AG04450 (cell line): ENCODE measurements around the gene ABLIM1. TPM values are rescaled to one million over a fixed set of nuclear protein-coding genes. Genes with fewer than 3 reads are reported as not detected.

Experiments
- CTCF ChIA-PET: fragments of 300-600, 350-600 bp; formaldehyde crosslinking; extraction: SDS; loops from one replicate; lab custom pipeline; 2022; ENCODE audit warnings: antibody characterized with exemption, inconsistent platforms; lab: Charles Lee
- POLR2A ChIA-PET: fragments of 350-600 bp; formaldehyde crosslinking; extraction: SDS; loops from one replicate; lab custom pipeline; 2021; ENCODE audit warnings: antibody characterized with exemption, inconsistent platforms; lab: Yijun Ruan, JAX
- DNase-seq: peaks from one replicate; pipeline ENCODE4 v3.0.0-alpha.2; 2011; ENCODE audit warnings: low read depth, low spot score
- H3K27ac ChIP-seq: one replicate; pipeline ENCODE4 v1.5.1; 2012; ENCODE audit warnings: low read depth, low read length, control low read depth
- H3K27me3 ChIP-seq: one replicate; pipeline ENCODE4 v1.6.0; 2012; ENCODE audit warnings: low read length; ENCODE audit not compliant: control insufficient read depth, insufficient read depth
- H3K4me3 ChIP-seq: 2 replicates; pipeline ENCODE4 v1.5.1; 2011; ENCODE audit warnings: mild to moderate bottlenecking, low read depth, low read length, control low read depth
- H3K9me3 ChIP-seq: 2 replicates; pipeline ENCODE4 v1.5.1; 2012; ENCODE audit warnings: low read length; ENCODE audit not compliant: control insufficient read depth, insufficient read depth
- polyA plus RNA-seq: library from polyadenylated mRNA; depleted of rRNA; stranded (reverse); fragments of >200 nt; gene quantifications from 2 replicates; pipeline ENCODE4 v1.2.3, GENCODE V29; 2011
- TF ChIP-seq, protein P1 (sequence below): IDR thresholded peaks from 2 replicates; pipeline ENCODE4 v1.5.1; 2011; ENCODE audit warnings: low read depth, low read length, control low read depth, inconsistent platforms

ABLIM1 gene
- polyA plus RNA-seq, 1 experiment = 6.4 TPM

DNA sequence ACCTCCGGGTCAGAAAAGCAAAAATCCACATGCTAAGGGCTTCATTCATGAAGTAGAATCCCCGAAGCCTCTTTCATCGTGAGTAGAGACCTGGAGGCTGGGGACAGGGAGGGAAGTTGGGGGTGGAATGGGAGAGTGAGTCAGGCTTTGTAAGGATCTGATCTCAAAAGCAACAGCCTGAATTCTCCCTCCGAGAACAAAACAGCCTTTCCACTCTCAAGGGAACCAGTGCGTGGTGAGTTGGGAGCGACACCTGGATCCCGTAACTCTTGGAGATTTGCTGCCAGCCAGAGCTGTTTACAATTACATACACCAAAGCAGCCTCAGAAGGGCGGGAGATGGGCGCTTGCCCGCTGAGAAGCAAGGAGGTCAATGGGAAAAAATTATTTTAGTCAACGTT is 264.6 kb downstream of the ABLIM1 start:
- no peak overlapping the region for H3K27ac ChIP-seq
- POLR2A ChIA-PET = no interaction called here
- DNase-seq = no peak
- no peak overlapping the region for H3K4me3 ChIP-seq
- H3K9me3 ChIP-seq = no peaks in the 10 kb centered on the region
- peaks cover 29% of the 10 kb centered on the region for H3K27me3 ChIP-seq
- TF ChIP-seq, protein P1, sequence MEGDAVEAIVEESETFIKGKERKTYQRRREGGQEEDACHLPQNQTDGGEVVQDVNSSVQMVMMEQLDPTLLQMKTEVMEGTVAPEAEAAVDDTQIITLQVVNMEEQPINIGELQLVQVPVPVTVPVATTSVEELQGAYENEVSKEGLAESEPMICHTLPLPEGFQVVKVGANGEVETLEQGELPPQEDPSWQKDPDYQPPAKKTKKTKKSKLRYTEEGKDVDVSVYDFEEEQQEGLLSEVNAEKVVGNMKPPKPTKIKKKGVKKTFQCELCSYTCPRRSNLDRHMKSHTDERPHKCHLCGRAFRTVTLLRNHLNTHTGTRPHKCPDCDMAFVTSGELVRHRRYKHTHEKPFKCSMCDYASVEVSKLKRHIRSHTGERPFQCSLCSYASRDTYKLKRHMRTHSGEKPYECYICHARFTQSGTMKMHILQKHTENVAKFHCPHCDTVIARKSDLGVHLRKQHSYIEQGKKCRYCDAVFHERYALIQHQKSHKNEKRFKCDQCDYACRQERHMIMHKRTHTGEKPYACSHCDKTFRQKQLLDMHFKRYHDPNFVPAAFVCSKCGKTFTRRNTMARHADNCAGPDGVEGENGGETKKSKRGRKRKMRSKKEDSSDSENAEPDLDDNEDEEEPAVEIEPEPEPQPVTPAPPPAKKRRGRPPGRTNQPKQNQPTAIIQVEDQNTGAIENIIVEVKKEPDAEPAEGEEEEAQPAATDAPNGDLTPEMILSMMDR = no peak
- CTCF ChIA-PET = no interaction called here

DNA sequence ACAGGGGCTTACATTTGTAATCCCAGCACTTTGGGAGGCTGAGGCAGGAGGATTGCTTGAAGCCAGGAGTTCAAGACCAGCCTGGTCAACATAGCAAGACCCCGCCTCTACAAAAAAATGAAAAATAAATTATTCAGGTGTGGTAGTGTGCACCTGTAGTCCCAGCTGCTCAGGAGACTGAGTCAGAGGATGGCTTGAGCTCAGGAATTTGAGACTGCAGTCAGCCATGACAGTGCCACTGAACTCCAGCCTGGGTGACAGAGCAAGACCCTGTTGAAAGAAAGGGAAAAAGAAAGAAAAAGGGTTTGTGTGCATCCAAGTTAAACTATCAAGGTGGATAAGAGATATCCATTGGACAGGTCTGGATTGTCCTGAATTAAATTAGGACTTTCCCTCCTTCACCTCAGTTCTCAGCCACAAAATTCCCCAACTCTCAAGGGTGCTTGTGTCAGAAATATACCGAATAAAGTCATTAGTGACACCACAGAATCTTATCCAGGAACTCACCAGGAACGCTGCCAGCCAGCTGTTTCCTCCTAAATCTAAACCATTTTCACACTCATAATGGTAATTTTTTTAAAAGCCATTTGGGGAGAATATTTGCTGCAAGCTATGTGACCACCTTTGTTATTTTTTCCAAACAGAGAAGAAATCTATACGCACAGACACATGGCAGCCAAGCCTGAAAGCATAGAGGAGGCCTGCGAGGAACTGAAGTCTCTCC is 265.8 kb downstream of the ABLIM1 start:
- POLR2A ChIA-PET = no interaction called here
- CTCF ChIA-PET = no interaction called here
- TF ChIP-seq, protein P1 = no peak

DNA sequence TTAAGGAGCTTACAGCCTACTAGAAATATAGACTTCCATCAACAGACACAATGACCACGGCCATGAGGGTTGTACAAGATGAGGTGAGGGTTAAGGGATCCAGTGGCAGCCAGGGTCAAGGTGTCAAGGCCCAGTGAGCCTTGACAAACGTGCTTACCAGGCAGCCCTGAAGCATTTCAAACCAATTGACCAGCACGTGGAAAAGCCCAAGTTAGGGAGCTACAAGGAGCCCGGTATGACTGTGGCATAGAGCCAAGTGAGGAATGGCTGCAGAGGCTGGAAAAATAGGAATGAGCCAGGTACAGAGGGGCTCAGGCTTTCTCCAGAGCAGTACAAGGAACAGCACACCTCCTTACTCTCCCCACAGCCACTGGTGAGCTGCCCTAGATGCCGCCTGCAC is 266.5 kb downstream of the ABLIM1 start:
- Histone ChIP-seq H3K27me3 (peaks cover 22% of the 10 kb centered on the region), H3K27ac (no peak overlapping the region), H3K4me3 (no peak overlapping the region), H3K9me3 (no peaks in the 10 kb centered on the region)
- ChIA-PET CTCF (no interaction called here), POLR2A (no interaction called here)
- DNase-seq = no peak
- TF ChIP-seq, protein P1 = no peak

More for the DNA sequence above, 265.8 kb downstream of the ABLIM1 start:
- Histone ChIP-seq H3K27me3 (peaks cover 23% of the 10 kb centered on the region), H3K27ac (no peak overlapping the region), H3K9me3 (no peaks in the 10 kb centered on the region), H3K4me3 (no peak overlapping the region)
- DNase-seq = no peak

DNA sequence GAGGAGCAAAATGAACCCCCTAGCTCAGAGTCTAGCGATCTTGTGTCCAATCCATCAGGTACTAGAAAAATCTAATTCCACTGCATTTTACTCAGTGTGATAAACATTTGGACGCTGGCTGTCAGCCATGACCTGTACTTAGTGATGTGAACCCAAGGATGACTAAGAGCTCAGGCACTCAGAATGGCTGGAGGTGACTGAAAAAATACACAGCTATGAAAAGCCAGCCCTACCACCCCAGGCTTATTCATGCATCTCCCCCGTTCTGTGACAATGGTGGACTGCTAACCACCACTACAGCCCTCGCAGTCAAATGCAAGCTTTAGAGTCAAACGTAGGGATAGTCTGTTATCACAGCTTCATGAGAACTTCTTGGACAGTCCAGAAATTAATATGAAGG is 268.6 kb downstream of the ABLIM1 start:
- POLR2A ChIA-PET = no interaction called here
- TF ChIP-seq, protein P1 = no peak
- no peak overlapping the region for H3K4me3 ChIP-seq
- peaks cover 6% of the 10 kb centered on the region for H3K27me3 ChIP-seq
- H3K9me3 ChIP-seq = no peaks in the 10 kb centered on the region
- CTCF ChIA-PET = interaction anchor here (0.7 to 0.8 kb wide), 2 partner anchors 82 to 85 kb away, joined by 3 read pairs; no protein-coding TSS in a partner anchor
- H3K27ac ChIP-seq = no peak overlapping the region
- no peak for DNase-seq

DNA sequence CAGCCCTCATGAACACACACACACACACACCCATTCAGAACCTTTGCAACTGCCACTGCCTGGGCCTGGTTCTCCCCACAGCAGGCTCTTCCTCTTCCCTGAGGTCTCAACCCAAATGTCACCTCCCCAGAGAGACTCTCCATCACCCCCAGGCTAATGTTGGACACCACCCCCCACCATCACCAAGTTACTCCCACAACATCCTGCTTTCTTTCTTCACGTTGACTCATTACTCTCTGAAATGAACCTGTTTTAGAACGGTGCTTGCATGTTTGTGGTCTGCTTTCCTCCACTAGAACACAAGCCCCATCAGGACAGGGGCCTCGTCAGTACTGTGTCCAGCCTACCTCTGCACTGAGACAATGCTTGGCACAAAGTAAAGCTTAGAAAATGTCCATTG is 269.8 kb downstream of the ABLIM1 start:
- POLR2A ChIA-PET = no interaction called here

More for the DNA sequence above, 269.8 kb downstream of the ABLIM1 start:
- CTCF ChIA-PET = no interaction called here
- H3K27me3 ChIP-seq = peaks cover 6% of the 10 kb centered on the region
- TF ChIP-seq, protein P1 = no peak
- no peaks in the 10 kb centered on the region for H3K9me3 ChIP-seq
- no peak overlapping the region for H3K27ac ChIP-seq
- no peak for DNase-seq
- no peak overlapping the region for H3K4me3 ChIP-seq
